Anterior cingulate cortex (tissue), 58 donors: ENCODE results near the gene ANXA7.
A peak's percentile ranks its signal among the peaks of the same experiment; 100 is the strongest.

Experiments used
- DNase-seq, 58 donors: peaks; one replicate each; lab custom pipeline; 2025; lab: John Stamatoyannopoulos, UW

ANXA7 gene

DNA sequence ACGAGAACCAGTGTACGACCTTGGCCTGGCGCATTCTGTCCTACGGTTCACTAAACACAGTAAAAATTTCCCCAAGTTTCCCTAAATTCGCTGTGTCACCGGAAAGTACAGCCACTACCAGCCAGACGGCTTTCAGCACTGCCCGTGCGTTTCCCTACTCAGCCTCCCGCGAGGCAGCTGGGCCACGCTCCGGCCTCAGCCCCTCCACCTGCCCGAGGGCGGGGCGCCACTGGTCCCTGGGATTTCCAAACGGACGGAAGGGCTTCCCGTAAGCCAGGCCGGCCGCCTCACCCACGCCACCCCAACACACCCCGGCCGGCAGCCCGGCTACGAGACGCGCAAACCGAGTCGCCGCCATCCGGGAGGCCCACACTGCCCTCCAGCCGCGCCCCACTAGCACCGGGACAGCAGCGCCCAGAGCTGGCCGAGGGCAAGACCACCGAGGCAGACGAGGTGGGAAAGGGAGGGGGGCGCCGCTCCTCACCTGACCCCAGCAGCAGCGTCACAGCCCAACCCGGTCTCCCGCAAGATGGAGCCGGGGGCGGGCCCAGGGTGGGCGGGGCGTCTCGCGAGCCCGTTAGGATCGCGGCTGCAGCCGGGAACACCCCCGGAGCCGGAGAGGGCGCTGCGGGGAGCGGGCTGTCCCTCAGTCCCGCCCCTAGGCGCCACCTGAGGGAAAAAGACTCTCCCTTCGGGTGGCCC lies at the start of gene ANXA7:
ANXA7 (minus strand) TSS at position 531 of the 702 bp plus-strand sequence. CDS start 13,202 bp downstream, outside the sequence.
- DNase-seq, result peak; percentile 50 to 95 (median 86)

DNA sequence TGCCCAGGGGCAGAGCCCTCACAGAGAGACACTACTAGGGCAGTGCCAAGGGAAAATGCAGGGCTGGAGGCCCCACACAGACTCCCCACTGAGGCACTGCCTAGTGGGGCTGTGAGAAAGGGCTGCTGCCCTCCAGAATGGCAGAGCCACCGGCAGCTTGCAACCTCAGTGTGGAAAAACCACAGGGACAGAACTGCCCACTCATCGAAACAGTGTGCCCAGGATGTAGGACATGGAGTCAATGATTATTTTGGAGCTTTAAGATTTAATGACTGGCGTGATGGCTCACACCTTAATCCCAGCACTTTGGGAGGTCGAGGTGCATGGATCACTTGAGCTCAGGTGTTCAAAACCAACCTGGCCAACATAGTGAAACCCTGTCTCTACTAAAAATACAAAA lies 47.0 kb upstream of the ANXA7 start:
- no peak for DNase-seq

DNA sequence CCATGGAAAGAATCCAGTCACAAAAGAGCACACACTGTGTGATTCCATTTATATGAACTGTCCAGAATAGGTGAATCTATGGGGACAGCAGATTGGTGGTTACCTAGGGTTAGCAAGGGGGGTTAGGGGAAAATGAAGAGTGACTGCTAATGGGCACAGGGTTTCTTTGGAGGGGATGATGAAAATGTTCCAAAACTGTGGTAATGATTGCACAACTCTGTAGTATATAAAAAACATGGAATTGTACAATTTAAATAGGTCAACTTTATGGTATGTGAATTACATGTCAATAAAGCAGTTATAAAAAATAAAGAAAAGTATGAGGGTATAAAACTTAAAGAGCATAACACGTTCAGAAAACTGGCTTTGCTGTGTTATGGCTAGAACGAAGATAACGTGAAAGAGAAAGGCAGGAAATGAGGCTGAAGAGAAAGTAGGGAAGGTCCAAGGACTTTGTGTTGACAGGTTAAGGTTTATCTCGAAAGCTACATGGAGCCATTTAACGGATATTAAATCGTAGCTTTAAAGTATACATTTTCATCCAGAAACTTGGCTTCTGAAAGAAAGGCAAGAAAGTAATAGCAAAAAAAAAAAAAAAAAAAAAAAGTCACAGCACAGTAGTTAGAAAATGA lies 45.9 kb upstream of the ANXA7 start:
- no peak for DNase-seq

DNA sequence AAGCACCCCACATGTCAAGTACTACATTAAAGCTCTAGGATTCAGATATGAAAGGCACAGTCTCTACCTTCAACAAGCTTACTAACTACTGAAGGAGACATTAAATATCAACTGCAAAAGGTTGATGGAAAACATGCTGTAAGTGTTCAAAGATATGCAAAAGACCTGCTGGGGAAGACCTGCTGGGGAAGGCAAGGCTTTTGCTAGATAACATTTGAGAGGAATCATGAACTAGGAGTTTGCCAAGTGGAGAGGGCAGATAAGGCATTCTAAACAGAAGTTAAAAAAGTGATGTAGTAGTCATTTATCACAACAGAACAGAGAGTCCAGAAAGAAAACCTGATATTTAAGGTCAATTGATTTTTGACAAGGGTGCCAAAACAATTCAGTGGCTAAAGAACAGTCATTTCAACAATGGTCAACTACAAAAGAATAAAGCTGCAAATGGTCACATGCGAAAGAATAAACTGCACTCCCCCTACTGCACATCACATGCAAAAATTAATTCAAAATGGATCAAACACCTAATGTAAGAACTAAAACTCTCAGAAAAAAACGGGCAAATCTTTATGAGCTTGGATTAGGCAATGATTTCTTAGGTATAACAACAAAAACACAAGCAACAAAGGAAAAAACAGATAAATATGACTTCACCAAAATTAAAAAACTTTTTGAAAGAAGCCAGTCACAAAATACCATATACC lies 42.5 kb upstream of the ANXA7 start:
- no peak for DNase-seq

DNA sequence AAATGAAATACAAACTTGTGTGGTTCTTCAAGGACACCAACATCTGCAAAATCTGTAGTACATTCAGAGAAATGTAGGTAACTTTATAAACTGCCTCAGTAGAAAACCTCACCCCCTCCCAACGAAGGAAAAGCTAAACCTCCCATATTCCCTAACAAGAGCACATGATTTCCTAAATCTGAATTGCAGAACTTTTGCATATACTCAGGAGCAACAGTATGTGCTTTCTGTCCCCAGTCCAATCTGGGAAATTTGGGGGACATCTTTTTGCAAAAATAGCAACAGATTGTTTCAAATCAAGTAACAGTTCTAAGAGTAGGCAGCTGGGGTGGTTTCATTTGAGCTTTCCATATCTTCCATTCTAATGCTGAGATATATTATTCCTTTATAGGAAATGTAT lies 35.3 kb upstream of the ANXA7 start:
- DNase-seq, result peak in 2 of 58 donors; percentile 3 to 18

DNA sequence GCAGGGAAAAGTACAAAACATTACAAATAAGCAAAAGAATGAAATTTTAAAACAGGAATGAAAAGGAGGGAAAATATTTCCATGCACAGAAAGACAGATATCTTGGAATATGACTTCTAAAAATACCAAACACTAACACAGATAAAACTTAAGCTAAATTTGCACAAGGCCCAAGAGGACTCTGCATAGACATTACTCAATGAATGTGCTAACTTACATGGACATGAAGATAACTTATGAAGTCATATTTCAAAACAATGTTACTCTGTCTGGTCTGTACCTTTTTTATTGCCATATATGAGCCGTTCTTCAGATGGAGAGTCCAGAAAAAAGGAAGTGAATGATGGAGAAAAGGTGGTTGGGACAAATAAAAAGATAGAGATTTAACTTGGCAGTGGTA lies 34.5 kb upstream of the ANXA7 start:
- no peak for DNase-seq

DNA sequence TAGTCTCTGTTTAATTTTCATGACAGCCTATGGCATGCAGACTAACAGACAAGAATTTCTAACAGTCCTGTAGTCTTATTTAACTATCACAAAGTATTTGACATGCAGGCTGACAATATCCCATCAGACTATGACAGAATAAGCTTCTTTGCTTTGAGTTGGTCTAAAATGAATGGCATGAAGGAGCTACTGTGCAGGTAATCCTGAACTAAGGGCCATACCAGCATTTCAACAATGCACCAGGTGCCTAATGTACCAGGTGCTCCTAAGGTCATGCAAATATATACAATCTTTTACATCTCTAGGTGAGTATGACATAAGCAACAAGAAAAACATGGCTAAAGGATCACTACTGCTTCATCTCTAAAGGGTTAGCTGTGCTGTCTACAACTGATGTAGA lies 33.1 kb upstream of the ANXA7 start:
- no peak for DNase-seq

DNA sequence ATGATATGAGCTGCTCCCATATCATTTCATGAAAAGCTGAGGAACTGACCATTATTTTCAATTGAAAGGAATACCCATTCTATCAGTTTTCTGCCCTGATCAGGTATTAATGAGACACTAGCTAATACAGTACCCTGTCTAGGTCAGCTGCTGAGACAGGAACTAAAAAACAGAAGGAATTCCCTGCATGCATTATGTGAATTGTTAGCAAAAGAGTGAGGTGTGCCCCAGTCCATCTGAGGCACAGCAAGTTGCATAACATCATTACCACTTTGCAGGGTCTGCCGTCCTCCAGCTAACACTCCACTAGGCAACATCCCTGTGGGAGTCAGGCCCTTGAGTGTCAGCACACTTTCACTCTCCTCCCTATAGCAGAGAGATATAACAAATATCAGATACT lies 30.6 kb upstream of the ANXA7 start:
- DNase-seq, result no peak

DNA sequence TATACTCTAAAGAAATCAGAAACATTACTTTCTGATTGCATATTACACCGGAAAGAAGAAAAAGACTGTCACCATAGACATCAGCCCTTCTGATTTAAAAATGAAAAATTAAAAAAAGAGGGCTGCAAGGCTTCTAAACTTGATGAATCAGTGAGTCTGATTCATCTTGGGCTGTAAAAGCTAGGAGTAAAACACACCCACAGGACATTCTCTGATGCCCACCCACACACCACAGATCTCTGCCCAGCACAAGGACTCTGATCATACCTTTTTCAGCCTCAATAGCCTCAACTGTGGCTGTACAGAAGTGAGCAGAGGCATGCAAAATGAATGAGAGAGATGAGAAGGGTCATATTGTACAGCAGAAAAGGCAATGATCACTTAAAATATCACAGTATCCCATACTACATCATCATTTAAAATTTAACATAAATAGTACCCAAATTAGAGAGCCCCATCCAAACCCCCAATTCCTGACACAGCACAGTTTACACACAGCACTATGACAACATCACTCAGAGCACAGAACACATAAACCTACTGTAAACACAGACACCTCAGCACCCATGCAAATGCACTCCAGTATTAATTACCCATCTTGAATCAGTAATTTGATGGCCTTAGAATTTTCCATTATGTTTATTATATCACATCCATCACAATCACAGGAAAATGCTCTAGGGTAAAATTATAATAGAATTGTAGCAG lies 25.9 kb upstream of the ANXA7 start:
- peak in 10 of 58 donors; percentile 2 to 22 (median 4) for DNase-seq

DNA sequence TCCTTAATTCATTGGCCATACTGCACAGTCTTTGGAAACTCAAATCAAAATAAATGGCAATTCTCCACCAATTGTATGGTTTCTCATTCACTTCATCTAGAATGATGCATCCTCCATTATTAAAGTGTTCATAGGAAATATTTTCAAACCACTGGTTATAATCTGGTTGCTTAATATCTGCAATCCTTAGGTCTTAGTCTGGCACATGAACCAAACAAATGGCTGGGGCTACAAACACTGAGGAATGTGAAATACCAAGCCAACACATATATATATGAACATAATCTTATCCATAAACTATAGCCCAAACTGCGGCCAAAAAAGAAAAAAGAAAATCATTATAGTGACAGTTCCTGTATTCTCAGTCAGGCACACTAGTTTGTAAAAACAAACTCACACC lies 25.2 kb upstream of the ANXA7 start:
- no peak for DNase-seq

DNA sequence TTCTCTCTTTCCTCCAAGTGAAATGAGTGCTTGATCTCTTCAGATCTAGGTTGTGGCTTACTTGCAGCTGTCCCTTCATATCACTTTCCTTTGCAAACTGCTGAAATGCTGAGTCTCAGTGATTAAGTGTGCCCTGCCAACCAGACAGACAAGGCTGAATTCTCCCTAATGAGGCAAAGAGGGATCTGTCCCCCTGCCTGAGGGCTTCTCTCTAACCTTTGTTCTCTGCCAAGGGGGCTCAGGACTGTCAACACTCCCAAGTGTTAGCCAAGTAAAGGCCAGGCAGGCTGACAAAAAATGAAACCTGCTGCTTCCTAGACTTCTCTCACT lies 19.6 kb upstream of the ANXA7 start, which contains the start of gene MSS51:
MSS51 (minus strand) TSS at position 24 of the 330 bp plus-strand sequence. CDS start 5,277 bp downstream, outside the sequence.
- no peak for DNase-seq

DNA sequence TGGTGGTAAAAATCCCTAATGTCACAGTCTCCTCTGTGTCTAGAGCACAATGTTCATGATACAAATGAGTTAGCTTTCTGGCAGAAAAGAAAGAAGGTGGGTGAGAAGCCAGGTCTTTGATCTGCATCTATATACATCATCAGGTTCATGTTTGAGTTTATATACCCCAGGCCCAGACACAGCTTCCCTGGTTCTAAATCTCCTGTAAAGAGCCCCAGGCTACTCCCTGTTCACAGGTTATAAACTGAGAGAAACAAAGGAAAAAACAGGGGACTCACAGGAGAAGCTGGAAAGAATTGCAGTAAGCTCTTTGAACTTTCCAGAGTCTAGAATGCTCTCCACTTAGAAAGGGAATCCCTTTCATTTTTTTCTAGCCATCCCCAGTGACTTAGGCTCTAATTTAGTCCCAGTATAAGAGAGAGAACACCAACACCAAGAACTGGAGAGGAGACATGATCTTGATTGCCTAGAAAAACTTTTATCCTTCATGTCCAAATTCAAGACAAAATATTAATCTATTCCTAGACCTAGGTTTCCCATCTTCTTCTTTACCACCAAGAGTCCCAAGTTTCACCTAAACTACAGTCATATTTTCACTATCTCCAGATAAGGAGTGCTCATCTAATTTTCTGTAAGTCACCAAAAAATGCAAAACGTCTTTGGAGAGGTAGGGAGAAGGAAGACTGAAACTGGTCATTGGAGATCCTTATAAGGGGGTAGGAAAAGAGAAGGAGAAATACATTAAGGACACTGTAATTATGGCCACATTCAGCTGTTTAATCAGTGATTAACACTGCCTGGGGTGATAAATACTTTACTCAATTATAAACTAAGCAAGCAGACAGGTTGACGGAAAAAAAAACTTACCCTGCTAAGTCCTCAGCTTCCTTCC lies 19.0 kb upstream of the ANXA7 start:
- no peak for DNase-seq

DNA sequence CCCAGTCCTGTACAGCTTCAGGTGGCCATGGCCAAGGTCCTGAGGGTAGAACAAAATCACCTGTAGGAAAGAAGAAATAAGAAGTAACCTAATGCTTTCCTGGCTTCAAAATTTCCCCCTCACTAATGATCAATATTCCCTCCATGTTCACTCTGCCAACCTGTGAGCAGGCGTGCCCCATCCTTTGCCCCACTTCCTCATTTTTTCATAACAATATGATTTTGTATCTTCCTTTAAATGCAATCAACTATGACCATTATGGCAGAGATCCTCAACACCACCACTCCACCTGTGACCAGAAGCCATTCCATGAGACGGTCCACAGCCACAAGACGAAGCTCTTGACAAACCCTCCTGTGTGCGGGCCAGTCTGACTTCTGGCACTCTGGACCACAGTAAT lies 12.5 kb upstream of the ANXA7 start:
- no peak for DNase-seq

DNA sequence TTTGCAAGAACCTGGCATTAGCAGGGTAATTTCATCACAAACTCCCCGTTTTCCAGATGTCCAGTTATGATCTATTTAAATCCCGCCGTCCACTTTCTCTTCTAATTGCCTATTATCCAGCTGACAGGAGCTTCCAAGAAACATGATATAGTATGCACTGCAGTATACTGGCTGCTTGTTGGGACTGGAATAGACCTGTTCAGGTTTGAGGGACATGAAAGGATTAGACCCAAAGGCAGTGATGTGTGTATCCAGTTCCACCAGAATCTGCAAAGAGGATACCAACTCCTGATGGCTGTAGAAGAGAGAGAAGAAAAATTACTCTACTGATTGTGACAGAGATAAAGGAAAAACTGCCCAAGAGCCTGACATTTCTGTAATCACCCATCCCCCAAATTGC lies 10.6 kb upstream of the ANXA7 start:
- no peak for DNase-seq

DNA sequence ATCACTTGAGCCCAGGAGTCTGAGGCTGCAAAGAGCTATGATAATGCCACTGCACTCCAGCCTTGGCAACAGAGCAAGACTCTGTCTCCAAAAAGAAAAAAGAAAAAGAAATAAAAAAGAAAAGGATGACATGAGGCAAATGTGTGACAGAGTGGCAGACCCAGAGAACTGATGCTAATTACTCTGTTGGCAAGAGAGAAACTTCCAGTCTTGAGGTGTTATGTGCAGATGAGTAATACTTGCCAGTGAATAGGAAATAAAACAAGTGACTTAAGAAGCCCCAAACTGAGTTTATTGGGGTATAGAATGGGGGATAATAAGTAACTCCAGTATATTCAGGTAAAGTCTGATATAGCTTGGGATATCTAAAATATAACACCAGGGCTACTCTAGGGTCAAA lies 9.5 kb upstream of the ANXA7 start:
- no peak for DNase-seq

DNA sequence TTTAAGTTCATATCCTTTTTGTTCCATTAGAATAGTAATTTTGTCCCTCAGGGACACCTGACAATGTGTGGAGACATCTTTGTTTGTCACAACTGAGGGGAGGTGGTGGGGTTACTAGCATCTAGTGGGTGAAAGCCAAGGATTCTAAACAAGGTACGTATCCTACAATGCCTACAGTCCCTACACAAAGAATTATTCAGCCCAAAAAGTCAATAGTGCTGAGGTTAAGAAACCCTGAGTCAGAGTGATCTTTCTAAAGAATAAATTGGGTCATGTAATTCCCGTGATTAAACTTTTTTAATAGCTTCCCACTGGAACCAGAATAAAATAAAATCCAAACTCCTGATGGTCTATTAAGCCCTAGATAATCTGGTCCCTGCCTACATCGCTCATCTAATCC lies 2.7 kb upstream of the ANXA7 start:
- DNase-seq, result no peak

DNA sequence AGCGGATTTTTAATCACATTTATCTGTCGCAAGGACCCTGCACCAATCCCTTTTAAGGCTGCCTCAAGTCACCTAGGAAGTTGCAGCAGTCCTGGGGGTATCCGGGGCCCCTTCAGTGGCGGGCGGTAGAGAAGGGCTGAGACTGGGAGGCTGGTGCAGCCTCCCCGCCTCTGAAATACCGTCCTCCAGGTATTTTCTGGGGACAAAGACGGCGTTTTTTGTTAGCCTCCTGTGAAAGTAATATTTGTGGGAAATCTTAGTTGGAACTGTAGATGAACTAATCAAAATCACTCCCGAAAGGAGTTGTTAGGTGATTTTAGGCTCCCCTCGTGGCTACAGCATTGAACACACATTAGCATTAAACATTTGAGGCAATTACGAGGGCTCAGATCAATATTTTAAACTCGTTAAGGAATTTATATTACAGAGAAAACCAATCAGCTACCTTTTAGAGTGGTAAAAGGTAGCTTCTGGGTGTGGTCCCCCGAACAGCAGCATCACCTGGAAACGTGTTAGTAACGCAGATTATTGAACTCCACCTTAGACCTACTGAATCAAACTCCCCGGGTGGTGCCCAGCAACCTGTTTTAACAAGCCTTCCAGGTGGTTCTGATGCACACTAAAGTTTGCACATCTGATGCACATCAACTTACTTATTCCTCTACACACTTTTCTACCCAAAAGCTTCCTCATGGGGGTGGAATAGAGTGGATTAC lies 530 bp upstream of the ANXA7 start:
- DNase-seq, result no peak

DNA sequence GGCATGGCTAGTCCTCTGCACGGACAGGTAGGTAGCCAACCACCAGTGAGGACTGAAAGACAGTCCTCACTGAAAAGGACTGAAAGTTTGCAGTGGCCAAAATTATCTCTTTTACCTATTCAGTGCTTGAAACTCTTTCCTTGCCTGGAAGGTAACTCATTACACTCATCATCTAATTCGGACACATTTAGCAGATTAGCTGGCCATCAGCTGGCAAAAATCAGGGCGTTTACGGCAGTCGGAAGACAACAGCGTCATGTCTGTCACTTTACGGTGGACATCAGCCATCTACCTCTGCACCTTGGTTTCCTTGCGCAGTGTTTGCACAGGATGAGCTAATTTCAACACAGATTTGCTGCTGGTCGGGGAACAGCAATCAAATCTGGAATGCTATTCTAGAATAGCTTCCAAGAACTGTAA lies 740 bp downstream of the ANXA7 start:
- DNase-seq, result peak in 24 of 58 donors; percentile 6 to 68 (median 36)

DNA sequence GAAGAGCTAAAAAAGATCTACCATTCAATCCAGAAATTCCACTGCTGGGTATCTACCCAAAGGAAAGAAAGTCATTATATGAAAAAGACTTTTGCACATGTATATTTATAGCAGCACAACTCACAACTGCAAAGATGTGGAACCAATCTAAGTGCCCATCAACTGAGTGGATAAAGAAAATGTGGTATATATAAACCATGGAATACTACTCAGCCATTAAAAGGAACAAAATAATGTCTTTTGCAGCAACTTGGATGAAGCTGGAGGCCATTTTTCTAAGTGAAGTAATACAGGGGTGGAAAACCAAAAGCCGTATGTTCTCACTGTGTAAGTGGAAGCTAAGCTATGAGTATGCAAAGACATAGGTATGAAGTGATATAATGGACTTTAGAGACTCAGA lies 3.0 kb downstream of the ANXA7 start:
- DNase-seq, result no peak
